Calu3 (cell line): Measurements from ENCODE around the gene ZNF212. TPM values are rescaled to one million over a fixed set of nuclear protein-coding genes. Genes with fewer than 3 reads are reported as not detected.

Experiments
- BruUV-seq: library from RNA; stranded (reverse); fragments of 400-500 nt; replicated peaks from 2 replicates; lab custom pipeline; 2021; lab: Mats Ljungman, UMichigan
- CTCF ChIA-PET: fragments of 300-600 bp; sonication (Branson Sonifier 250); formaldehyde crosslinking; loops from one replicate; lab custom pipeline; 2022; ENCODE audit warnings: antibody characterized with exemption; lab: Charles Lee
- DNase-seq: peaks from one replicate; pipeline ENCODE4 v3.0.0; 2022
- H3K27ac Mint-ChIP-seq: one replicate; pipeline ENCODE4 v1.8.0; 2022; ENCODE audit warnings: mixed read lengths; ENCODE audit not compliant: unreplicated experiment
- H3K27me3 Mint-ChIP-seq: one replicate; pipeline ENCODE4 v1.8.0; 2022; ENCODE audit warnings: mixed read lengths; ENCODE audit not compliant: unreplicated experiment
- H3K36me3 Mint-ChIP-seq: one replicate; pipeline ENCODE4 v1.8.0; 2022; ENCODE audit warnings: mild to moderate bottlenecking, moderate library complexity, mixed read lengths; ENCODE audit not compliant: insufficient read depth, unreplicated experiment
- H3K4me1 Mint-ChIP-seq: one replicate; pipeline ENCODE4 v1.8.0; 2022; ENCODE audit warnings: mild to moderate bottlenecking, low read depth, mixed read lengths; ENCODE audit not compliant: unreplicated experiment
- H3K4me3 Mint-ChIP-seq: one replicate; pipeline ENCODE4 v1.8.0; 2022; ENCODE audit warnings: mild to moderate bottlenecking, low read depth, moderate library complexity, mixed read lengths; ENCODE audit not compliant: unreplicated experiment
- H3K9me3 Mint-ChIP-seq: one replicate; pipeline ENCODE4 v1.8.0; 2022; ENCODE audit warnings: low read depth, mixed read lengths; ENCODE audit not compliant: unreplicated experiment
- CTCF ChIP-seq: fragments of 200-600 bp; IDR thresholded peaks from one replicate; pipeline ENCODE4 v1.8.0; 2022; ENCODE audit warnings: antibody characterized with exemption; ENCODE audit not compliant: unreplicated experiment
- intact Hi-C: fragments of 100-400 bp; cut with micrococcal nuclease; formaldehyde crosslinking; loops from one replicate; pipeline ENCODE4 v1.10.0; 2022; ENCODE audit not compliant: unreplicated experiment
- total RNA-seq: library from RNA; stranded (reverse); gene quantifications from 2 replicates; pipeline ENCODE4 v1.2.3, GENCODE V29; 2022

The ZNF212 gene
- total RNA-seq, 1 experiment from 2014 or later, result 17.2 TPM

- H3K36me3 Mint-ChIP-seq, result peaks cover 20% of the 10 kb centered on the region
- H3K9me3 Mint-ChIP-seq, result no peaks in the 10 kb centered on the region
- no peak overlapping the region for H3K27ac Mint-ChIP-seq
- BruUV-seq, result no TSS peak
- CTCF ChIA-PET, result no interaction called here
- no peaks in the 10 kb centered on the region for H3K27me3 Mint-ChIP-seq
- no peak for TF ChIP-seq CTCF
- no peak overlapping the region for H3K4me3 Mint-ChIP-seq
- intact Hi-C loops, result no loop called here
- H3K4me1 Mint-ChIP-seq, result no peaks in the 10 kb centered on the region
- DNase-seq, result no peak
These were observed 38.4 kb downstream of the ZNF212 start for GRCh38 chr7:149277871-149278270.

- intact Hi-C loops, result no loop called here
- no peaks in the 10 kb centered on the region for H3K4me1 Mint-ChIP-seq
- TF ChIP-seq CTCF, result no peak
- no peak overlapping the region for H3K4me3 Mint-ChIP-seq
- no TSS peak for BruUV-seq
- H3K27ac Mint-ChIP-seq, result no peak overlapping the region
- CTCF ChIA-PET, result no interaction called here
- H3K27me3 Mint-ChIP-seq, result no peaks in the 10 kb centered on the region
- H3K36me3 Mint-ChIP-seq, result peaks cover 20% of the 10 kb centered on the region
- no peak for DNase-seq
- no peaks in the 10 kb centered on the region for H3K9me3 Mint-ChIP-seq
These were observed 38.9 kb downstream of the ZNF212 start for GRCh38 chr7:149278396-149278795.

- no peak for TF ChIP-seq CTCF
- intact Hi-C loops, result no loop called here
- Mint-ChIP-seq H3K36me3 (peaks cover 24% of the 10 kb centered on the region), H3K4me3 (no peak overlapping the region), H3K4me1 (no peaks in the 10 kb centered on the region), H3K9me3 (no peaks in the 10 kb centered on the region), H3K27me3 (no peaks in the 10 kb centered on the region), H3K27ac (no peak overlapping the region)
- CTCF ChIA-PET, result interaction anchor here (0.6 to 0.7 kb wide), 2 partner anchors 13 to 97 kb away, joined by 3 to 6 read pairs; no protein-coding TSS in a partner anchor
- no TSS peak for BruUV-seq
- no peak for DNase-seq
These were observed 39.8 kb downstream of the ZNF212 start for GRCh38 chr7:149279111-149279743.

- Mint-ChIP-seq H3K27ac (no peak overlapping the region), H3K4me3 (no peak overlapping the region), H3K4me1 (peaks cover under 1% of the 10 kb centered on the region), H3K9me3 (no peaks in the 10 kb centered on the region), H3K36me3 (peaks cover 33% of the 10 kb centered on the region), H3K27me3 (no peaks in the 10 kb centered on the region)
- BruUV-seq, result no TSS peak
- no peak for DNase-seq
- CTCF ChIA-PET, result interaction anchor here (0.7 kb wide), 1 partner anchor 97 kb away, joined by 6 read pairs; no protein-coding TSS in a partner anchor
- intact Hi-C loops, result no loop called here
- no peak for TF ChIP-seq CTCF
These were observed 40.7 kb downstream of the ZNF212 start for GRCh38 chr7:149280151-149280550.
